ENCODE measurements around the gene SLC44A2.

GRCh38 chr19:10651851-10652250 is 26.5 kb downstream of the SLC44A2 start:
- TF ChIP-seq CTCF (IDR thresholded peaks at IDR 0.05): no peak
- TF ChIP-seq EP300 (IDR thresholded peaks at IDR 0.05): no peak
- TF ChIP-seq POLR2A (IDR thresholded peaks at IDR 0.05): no peak
- no peak for TF ChIP-seq POLR2AphosphoS5 (IDR thresholded peaks at IDR 0.05)
